Thymus (tissue), 11 donors: ENCODE results near the gene FECH. TPM values are rescaled to one million over a fixed set of nuclear protein-coding genes. Genes with fewer than 3 reads are reported as not detected.

Experiments
- DNase-seq, 9 donors: peaks; one replicate each; pipeline ENCODE4 v3.0.0-alpha.2; 2013; ENCODE audit warnings: low spot score in 9 of 9, low read depth in 6 of 9, missing footprints in 1 of 9
- H3K27ac ChIP-seq, 2 donors: one replicate each; pipeline ENCODE4 v1.5.1; 2013; ENCODE audit warnings: control low read depth in 1 of 2, low read depth in 1 of 2, low read length in 1 of 2, mild to moderate bottlenecking in 1 of 2, moderate library complexity in 1 of 2
- H3K27me3 ChIP-seq, 2 donors: one replicate each; pipeline ENCODE4 v1.5.1; 2013; ENCODE audit warnings: low read length in 1 of 2; ENCODE audit not compliant: control insufficient read depth in 2 of 2, insufficient read depth in 1 of 2
- H3K36me3 ChIP-seq, 2 donors: one replicate each; pipeline ENCODE4 v1.5.1; 2013; ENCODE audit warnings: low read length in 1 of 2, mild to moderate bottlenecking in 1 of 2, moderate library complexity in 1 of 2; ENCODE audit not compliant: control insufficient read depth in 2 of 2, insufficient read depth in 2 of 2
- H3K4me1 ChIP-seq, 2 donors: one replicate each; pipeline ENCODE4 v1.5.1; 2013; ENCODE audit warnings: low read length in 2 of 2; ENCODE audit not compliant: control insufficient read depth in 2 of 2, insufficient read depth in 2 of 2
- H3K4me3 ChIP-seq, 2 donors: one replicate each; pipeline ENCODE4 v1.5.1; 2013; ENCODE audit warnings: low read length in 2 of 2, control low read depth in 1 of 2, mild to moderate bottlenecking in 1 of 2
- H3K9me3 ChIP-seq, 2 donors: one replicate each; pipeline ENCODE4 v1.5.1; 2013; ENCODE audit warnings: low read length in 1 of 2, mild to moderate bottlenecking in 1 of 2; ENCODE audit not compliant: control insufficient read depth in 2 of 2, insufficient read depth in 1 of 2
- WGBS: extraction: QIAGEN DNeasy Blood & Tissue Kit; methylation state at CpG from one replicate; pipeline ENCODE4 v1.1.7; 2013; 5-methylcytosine and 5-hydroxymethylcytosine counted together
- polyA plus RNA-seq: library from polyadenylated mRNA; stranded (reverse); fragments of 200-250 nt; gene quantifications from one replicate; pipeline ENCODE4 v1.2.3, GENCODE V29; 2013
- total RNA-seq: library from RNA; stranded (reverse); fragments of 120-200 nt; gene quantifications from one replicate; pipeline ENCODE4 v1.2.4, GENCODE V29; 2013
- donor health status: healthy.

The FECH gene
- total and polyA plus RNA-seq, 2 donors, result 11.1 to 33.1 TPM

GRCh38 chr18:57587098-57587661 is 678 bp upstream of the FECH start:
- Histone ChIP-seq H3K27me3 (no peaks in the 10 kb centered on the region), H3K4me3 (peak overlapping the region; percentile 65), H3K4me1 (peaks cover 18 to 23% of the 10 kb centered on the region in 2 donors), H3K36me3 (peaks cover 4 to 6% of the 10 kb centered on the region in 2 donors), H3K9me3 (no peaks in the 10 kb centered on the region), H3K27ac (peak overlapping the region in 1 of 2 donors; percentile 67)
- 94% methylated on average over 12 of the region's 12 CpGs for WGBS
- DNase-seq, result no peak

- DNase-seq, result peak in 1 of 9 donors; percentile 39
- H3K27me3 ChIP-seq, result no peaks in the 10 kb centered on the region
- 28% methylated on average over 8 of the region's 8 CpGs for WGBS
- peak overlapping the region; percentile 65 for H3K4me3 ChIP-seq
- peaks cover 27 to 34% of the 10 kb centered on the region in 2 donors for H3K4me1 ChIP-seq
- no peaks in the 10 kb centered on the region for H3K9me3 ChIP-seq
- H3K36me3 ChIP-seq, result peaks cover 4 to 6% of the 10 kb centered on the region in 2 donors
- no peak overlapping the region for H3K27ac ChIP-seq
Observed at GRCh38 chr18:57585855-57586250, 649 bp downstream of the FECH start.

DNA sequence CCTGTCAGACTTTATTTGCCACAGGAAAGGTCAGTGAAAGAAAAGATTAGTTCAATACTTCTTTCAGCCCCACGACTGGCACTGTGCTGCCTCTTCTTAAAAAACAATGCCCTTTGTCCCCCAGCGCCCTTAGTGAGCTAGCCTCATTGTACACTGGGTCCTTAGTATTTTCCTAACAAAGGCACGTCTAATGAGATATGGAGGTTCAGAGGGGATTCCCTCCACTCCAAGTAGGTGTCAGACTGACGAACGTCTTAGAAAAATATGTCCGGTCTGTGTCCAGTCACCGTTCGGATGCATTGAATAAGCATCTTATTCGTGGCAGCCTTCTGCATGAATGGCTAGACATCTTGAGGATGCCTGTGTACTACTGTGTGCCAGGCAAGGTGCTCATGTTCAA is 1.1 kb downstream of the FECH start:
- Histone ChIP-seq H3K4me1 (peaks cover 31 to 38% of the 10 kb centered on the region in 2 donors), H3K27me3 (no peaks in the 10 kb centered on the region), H3K9me3 (no peaks in the 10 kb centered on the region), H3K4me3 (peak overlapping the region; percentile 65), H3K36me3 (peaks cover 2 to 6% of the 10 kb centered on the region in 2 donors), H3K27ac (no peak overlapping the region)
- 95% methylated on average over 9 of the region's 9 CpGs for WGBS
- no peak for DNase-seq

DNA sequence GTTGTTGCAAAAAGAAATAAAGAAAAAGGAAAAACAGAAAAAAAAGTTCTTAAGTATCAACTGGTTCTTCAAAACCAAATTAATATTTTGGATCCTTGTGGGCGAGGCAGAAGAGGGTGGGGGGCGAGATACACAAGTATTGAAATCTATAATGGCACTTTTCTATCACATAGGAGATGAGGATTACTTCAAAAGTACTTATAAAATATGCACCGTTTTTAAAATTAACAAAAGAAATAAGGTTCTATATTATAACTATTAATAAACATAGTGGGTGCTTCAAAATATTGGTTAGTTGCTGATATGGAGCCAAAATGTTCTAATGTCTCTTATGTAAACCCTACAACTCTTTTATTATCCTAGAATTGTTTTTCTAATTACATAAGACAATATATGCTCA is 2.1 kb downstream of the FECH start:
- Histone ChIP-seq H3K4me1 (peaks cover 39 to 48% of the 10 kb centered on the region in 2 donors), H3K36me3 (peaks cover 0 to 6% of the 10 kb centered on the region in 2 donors), H3K9me3 (no peaks in the 10 kb centered on the region), H3K27ac (no peak overlapping the region), H3K4me3 (no peak overlapping the region), H3K27me3 (no peaks in the 10 kb centered on the region)
- over 99% methylated on average over 3 of the region's 3 CpGs for WGBS
- no peak for DNase-seq

- H3K36me3 ChIP-seq, result peaks cover under 1 to 6% of the 10 kb centered on the region in 2 donors
- H3K27ac ChIP-seq, result no peak overlapping the region
- 98% methylated on average over 11 of the region's 11 CpGs for WGBS
- DNase-seq, result no peak
- H3K27me3 ChIP-seq, result no peaks in the 10 kb centered on the region
- no peak overlapping the region for H3K4me3 ChIP-seq
- peaks cover 40 to 56% of the 10 kb centered on the region in 2 donors for H3K4me1 ChIP-seq
- H3K9me3 ChIP-seq, result no peaks in the 10 kb centered on the region
Observed at GRCh38 chr18:57583297-57583835, 3.1 kb downstream of the FECH start.

DNA sequence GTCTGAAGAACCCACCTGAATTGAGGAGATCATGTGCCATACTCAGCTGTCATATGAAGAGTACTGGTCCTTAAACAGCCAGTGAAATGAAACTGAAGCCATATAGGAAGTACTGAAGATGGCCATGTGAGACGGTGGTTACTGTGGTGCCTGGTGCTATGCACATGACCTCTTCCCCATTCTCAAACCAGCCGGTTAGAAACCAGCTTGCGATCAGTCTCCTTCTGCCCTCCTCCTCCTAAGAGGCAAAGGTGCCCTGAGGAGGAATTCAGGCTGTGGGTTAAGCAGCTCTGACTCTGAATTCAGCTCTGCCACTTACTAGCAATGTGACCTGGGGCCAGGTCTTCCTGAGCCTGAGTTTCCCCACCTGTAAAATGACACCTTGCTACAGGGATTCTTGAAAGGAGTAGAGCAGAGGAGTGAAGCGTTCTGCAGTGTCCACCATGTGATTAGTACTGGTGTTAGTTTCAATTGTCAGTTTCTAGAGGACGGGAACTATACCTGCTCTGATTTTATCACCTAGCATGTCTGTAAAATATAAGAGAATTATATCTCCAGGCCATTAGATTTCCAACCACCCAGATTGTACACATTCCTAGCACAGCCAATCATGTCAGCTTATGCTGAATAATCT is 5.1 kb downstream of the FECH start:
- H3K27me3 ChIP-seq, result no peaks in the 10 kb centered on the region
- WGBS, result 42% methylated on average over 5 of the region's 5 CpGs
- peaks cover 50 to 57% of the 10 kb centered on the region in 2 donors for H3K4me1 ChIP-seq
- peak in 2 of 9 donors; percentile 39 to 62 for DNase-seq
- peaks cover 8 to 19% of the 10 kb centered on the region in 2 donors for H3K36me3 ChIP-seq
- H3K27ac ChIP-seq, result peak overlapping the region; percentile 91 to 98
- no peak overlapping the region for H3K4me3 ChIP-seq
- H3K9me3 ChIP-seq, result no peaks in the 10 kb centered on the region

DNA sequence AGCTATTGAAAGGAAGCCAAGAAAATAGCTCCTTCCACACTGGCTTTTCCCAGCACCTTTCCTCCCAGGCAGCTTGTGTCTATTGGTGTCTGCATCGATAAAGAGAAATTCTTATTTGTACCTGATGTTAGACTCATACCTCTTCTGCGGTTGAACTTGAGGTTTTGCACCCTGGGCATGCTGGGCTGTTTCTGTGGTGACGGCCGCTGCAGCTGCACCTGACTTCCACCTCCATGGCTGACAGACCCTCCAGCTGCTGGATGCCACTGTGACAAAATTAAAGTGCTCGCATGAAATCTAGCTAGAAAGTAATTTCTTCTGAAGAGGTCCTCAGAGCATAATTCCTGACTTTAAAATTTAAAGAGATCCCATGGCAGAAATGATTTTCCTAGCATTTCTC is 6.6 kb downstream of the FECH start:
- peak in 7 of 9 donors; percentile 49 to 89 (median 72) for DNase-seq
- WGBS, result 7% methylated on average over 5 of the region's 5 CpGs

GRCh38 chr18:57576316-57576715 is 10.2 kb downstream of the FECH start:
- H3K27ac ChIP-seq, result no peak overlapping the region
- peaks cover 30 to 32% of the 10 kb centered on the region in 2 donors for H3K4me1 ChIP-seq
- no peak overlapping the region for H3K4me3 ChIP-seq
- H3K36me3 ChIP-seq, result peaks cover 34 to 44% of the 10 kb centered on the region in 2 donors
- H3K27me3 ChIP-seq, result no peaks in the 10 kb centered on the region
- 62% methylated on average over 6 of the region's 6 CpGs for WGBS
- DNase-seq, result peak in 1 of 9 donors; percentile 41
- H3K9me3 ChIP-seq, result no peaks in the 10 kb centered on the region

More for the DNA sequence above, 6.6 kb downstream of the FECH start:
- Histone ChIP-seq H3K4me1 (peaks cover 45 to 49% of the 10 kb centered on the region in 2 donors), H3K4me3 (peak overlapping the region; percentile 31 to 45), H3K27ac (peak overlapping the region; percentile 91 to 98), H3K36me3 (peaks cover 20 to 28% of the 10 kb centered on the region in 2 donors), H3K27me3 (no peaks in the 10 kb centered on the region), H3K9me3 (no peaks in the 10 kb centered on the region)

GRCh38 chr18:57575542-57575941 is 11.0 kb downstream of the FECH start:
- Histone ChIP-seq H3K4me1 (peaks cover 23 to 24% of the 10 kb centered on the region in 2 donors), H3K27me3 (no peaks in the 10 kb centered on the region), H3K9me3 (no peaks in the 10 kb centered on the region), H3K36me3 (peaks cover 42 to 47% of the 10 kb centered on the region in 2 donors), H3K4me3 (no peak overlapping the region), H3K27ac (no peak overlapping the region)
- no peak for DNase-seq
- 83% methylated on average over 6 of the region's 6 CpGs for WGBS
